Stimulated activated CD8-positive, alpha-beta memory T cell treated with anti-CD3 and anti-CD28 coated beads, Interleukin-7, amount 100 ng/mL, for 4 hours (primary cell): Measurements from ENCODE around the gene SHPK.

Source experiments
- DNase-seq, 2 donors: peaks; one replicate each; pipeline ENCODE4 v3.0.0-alpha.2; 2020; ENCODE audit warnings: low read depth in 2 of 2

The SHPK gene

GRCh38 chr17:3636154-3636907 is at the start of gene SHPK, which contains the start of gene CTNS:
Gene SHPK (minus strand): TSS chr17:3636250. CDS start chr17:3636219, 31 bp downstream.
Gene CTNS (plus strand): TSS chr17:3636760. CDS start chr17:3640207, 3,447 bp downstream.
- DNase-seq = peak; percentile 89 to 92

- no peak for DNase-seq
Measured at GRCh38 chr17:3685174-3685573, 49.1 kb upstream of the SHPK start.

- peak; percentile 30 to 33 for DNase-seq
Measured at GRCh38 chr17:3683054-3683511, 47.0 kb upstream of the SHPK start.

- DNase-seq = no peak
Measured at GRCh38 chr17:3682033-3682432, 46.0 kb upstream of the SHPK start.

GRCh38 chr17:3681565-3681964 is 45.5 kb upstream of the SHPK start:
- no peak for DNase-seq

GRCh38 chr17:3681057-3681456 is 45.0 kb upstream of the SHPK start:
- no peak for DNase-seq

- DNase-seq = no peak
Measured at GRCh38 chr17:3679531-3680126, 43.6 kb upstream of the SHPK start.

GRCh38 chr17:3678821-3679530 is 42.9 kb upstream of the SHPK start:
- no peak for DNase-seq

GRCh38 chr17:3678095-3678820 is 42.2 kb upstream of the SHPK start:
- DNase-seq = no peak

- no peak for DNase-seq
Measured at GRCh38 chr17:3675886-3676285, 39.8 kb upstream of the SHPK start.

- DNase-seq = no peak
Measured at GRCh38 chr17:3672571-3672970, 36.5 kb upstream of the SHPK start.

GRCh38 chr17:3669548-3669947 is 33.5 kb upstream of the SHPK start:
- no peak for DNase-seq

GRCh38 chr17:3669085-3669347 is 33.0 kb upstream of the SHPK start:
- no peak for DNase-seq

- peak; percentile 96 for DNase-seq
Measured at GRCh38 chr17:3668279-3669084, 32.4 kb upstream of the SHPK start, which contains the start of the genes EMC6 and TAX1BP3. Gene EMC6 (plus strand): TSS chr17:3668812. CDS start chr17:3669147, 335 bp downstream. Gene TAX1BP3 (minus strand): TSS chr17:3668578. CDS start chr17:3668526, 52 bp downstream.

- DNase-seq = no peak
Measured at GRCh38 chr17:3667366-3668278, 31.6 kb upstream of the SHPK start.

- no peak for DNase-seq
Measured at GRCh38 chr17:3666516-3666915, 30.5 kb upstream of the SHPK start.

- DNase-seq = no peak
Measured at GRCh38 chr17:3665834-3666233, 29.8 kb upstream of the SHPK start.

- DNase-seq = no peak
Measured at GRCh38 chr17:3663102-3664011, 27.3 kb upstream of the SHPK start.

GRCh38 chr17:3660311-3660891 is 24.4 kb upstream of the SHPK start:
- no peak for DNase-seq
